ENCODE results near the gene C1GALT1.

DNA sequence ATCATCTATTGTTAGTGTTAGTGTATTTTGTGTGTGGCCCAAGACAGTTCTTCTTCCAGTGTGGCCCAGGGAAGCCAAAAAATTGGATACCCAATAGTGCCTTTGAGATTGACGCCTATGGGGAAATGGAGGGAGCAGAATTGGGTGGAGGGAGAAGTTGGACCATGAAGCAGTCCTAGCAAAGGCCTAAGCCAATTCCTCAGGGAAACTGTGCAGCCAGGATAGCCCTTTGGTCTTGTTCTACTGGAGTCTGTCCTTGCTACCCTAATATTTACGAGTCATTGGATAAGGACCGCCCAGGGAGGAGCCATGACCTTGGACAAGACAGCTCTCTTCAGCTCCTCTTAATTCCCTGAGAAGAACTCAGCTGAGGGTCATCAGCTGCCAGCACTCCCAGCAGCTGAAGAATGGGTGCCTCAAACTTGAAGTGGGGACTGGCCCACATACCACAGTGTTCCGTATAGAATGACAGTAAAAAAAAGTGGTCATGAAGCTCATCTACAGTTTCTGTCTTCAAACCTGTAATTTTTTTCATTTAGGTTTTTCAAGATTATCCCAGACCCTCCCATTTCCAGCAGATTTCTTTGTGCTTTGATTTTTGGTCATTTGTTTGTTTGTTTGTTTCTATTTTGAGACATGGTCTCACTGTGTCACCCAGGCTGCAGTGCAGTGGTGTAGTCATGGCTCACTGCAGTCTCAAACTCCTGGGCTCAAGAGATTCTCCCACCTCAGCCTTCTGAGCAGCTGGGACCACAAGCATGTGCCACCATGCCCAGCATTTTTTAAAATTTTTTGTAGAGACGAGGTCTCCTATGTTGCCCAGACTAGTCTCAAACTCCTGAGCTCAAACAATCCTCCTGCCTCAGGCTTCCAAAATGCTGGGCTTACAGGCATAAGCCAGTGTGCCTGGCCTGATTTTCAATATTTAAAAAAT lies 81.2 kb downstream of the C1GALT1 start:
- TF ChIP-seq BCL11A (tag by site-specific recombination; IDR thresholded peaks at IDR 0.05; ENCODE audit: low read depth), result no peak
- no peak for TF ChIP-seq REST (tag by site-specific recombination; IDR thresholded peaks at IDR 0.05)
- TF ChIP-seq KLF16 (tag by site-specific recombination; IDR thresholded peaks at IDR 0.05), result no peak
- no peak for TF ChIP-seq CTCF (tag by site-specific recombination; IDR thresholded peaks at IDR 0.05)

Data from HEK293 (cell line).